ENCODE results near the gene MYO9A. TPM values are rescaled to one million over a fixed set of nuclear protein-coding genes. Genes with fewer than 3 reads are reported as not detected.

Gene MYO9A
- polyA plus RNA-seq, 10 donors, result 23.1 to 41.7 (median 28.6) TPM

- no peak for DNase-seq
Observed at GRCh38 chr15:71782422-71783165, 335.4 kb downstream of the MYO9A start.

DNA sequence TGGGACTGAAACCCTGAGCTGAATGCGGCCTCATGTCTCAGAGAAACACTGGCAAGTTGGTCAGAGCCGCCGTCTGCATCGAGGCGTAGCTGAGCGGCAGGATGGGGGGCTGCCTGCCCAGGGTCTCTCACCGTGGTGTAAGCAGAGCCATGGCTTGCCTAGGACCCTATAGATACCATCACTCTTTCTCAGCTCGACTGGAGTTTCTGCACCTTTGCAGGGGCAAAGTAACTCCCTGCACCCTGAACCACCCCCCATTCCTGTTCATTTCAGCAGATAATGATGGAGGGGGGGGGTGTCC is 336.0 kb downstream of the MYO9A start:
- DNase-seq, result no peak

DNA sequence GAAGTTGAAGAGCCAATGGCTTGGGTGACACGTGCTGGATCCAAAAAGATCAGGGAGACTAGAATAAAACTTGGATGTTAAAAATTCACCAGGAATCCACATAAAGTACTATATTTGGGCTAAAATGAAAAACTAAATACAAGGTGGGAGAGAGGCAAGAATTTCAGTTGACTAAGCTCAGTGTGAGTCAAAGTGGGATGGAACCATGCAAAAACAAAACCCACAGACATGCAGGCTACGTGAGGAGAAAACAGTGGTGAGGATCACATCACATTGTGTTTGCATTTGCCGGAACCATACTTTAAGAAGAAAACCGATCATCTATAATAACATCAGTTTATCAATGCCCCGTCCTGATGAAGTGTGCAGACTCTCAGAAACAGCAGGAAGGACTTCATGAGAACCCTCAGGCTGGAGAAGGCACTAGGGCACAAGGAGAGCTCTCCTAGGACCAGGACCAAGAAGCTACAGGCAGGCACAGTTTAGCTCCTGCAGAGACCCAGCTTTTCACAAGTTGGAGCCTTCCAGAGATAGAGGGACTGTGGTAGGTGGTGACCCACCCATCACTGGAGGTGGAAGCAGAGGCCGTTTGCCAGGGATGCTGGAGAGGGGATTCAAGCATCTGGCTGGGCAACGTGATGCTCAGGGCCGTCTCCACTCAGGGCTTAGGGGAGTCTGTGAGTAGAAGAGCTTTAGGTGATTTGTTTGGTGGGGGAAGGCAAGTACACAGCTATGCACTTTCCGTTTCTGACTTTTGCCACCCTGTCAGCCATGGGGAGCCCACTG is 336.6 kb downstream of the MYO9A start:
- no peak for DNase-seq

GRCh38 chr15:71780115-71780976 is 337.6 kb downstream of the MYO9A start:
- peak in 2 of 3 donors; percentile 36 to 72 for DNase-seq

- DNase-seq, result no peak
Observed at GRCh38 chr15:71779073-71779797, 338.7 kb downstream of the MYO9A start.

- DNase-seq, result no peak
Observed at GRCh38 chr15:71777216-71777943, 340.6 kb downstream of the MYO9A start.

GRCh38 chr15:71776304-71776703 is 341.6 kb downstream of the MYO9A start:
- no peak for DNase-seq

- no peak for DNase-seq
Observed at GRCh38 chr15:71775856-71776255, 342.1 kb downstream of the MYO9A start.

DNA sequence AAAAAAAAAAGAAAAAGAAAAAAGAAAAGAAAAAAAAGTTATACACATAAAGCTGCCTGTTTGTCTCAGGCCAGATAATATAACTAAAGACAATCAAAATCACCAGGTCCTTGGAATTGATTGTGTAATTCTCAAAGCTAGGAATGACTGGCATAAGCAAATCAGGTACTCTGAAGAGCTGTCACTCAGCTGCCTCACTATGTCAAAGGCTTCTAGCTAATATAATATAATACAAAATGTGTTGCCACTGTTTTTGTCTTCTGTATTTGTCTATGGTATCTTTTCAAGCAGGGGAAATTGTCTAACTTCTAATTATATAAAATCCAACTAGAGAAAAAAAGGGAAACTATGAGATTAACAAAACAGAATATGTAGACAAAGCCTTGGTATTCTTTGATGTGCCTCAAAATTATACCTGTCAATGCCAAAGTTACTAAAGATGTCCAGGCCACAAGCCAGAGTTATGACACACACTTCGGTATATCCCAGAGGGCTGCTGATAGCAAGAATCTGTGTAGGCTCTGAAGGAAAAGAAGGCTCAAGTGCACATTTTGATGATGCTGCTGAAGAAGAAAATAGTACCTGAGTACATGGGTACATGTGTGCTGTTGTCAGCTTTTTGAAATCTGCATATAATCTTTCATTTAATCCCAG is 344.6 kb downstream of the MYO9A start:
- DNase-seq, result no peak

Other genes starting within 250 kb of the MYO9A start
- 1 to 10 TPM; 3.7 to 6.5 (median 5.0) TPM for gene SENP8, start 253 bp upstream of the MYO9A start, polyA plus RNA-seq (ENCODE audit: insufficient read length in 10 of 10)
- 1 to 10 TPM in 8 of 10 donors, under 1 TPM in 2; 0.78 to 2.7 (median 1.6) TPM for gene GRAMD2A, start 79.6 kb upstream of the MYO9A start, polyA plus RNA-seq (ENCODE audit: insufficient read length in 10 of 10)
- 100 to 1,000 TPM; 616 to 912 (median 778) TPM for gene PKM, start 113.0 kb upstream of the MYO9A start, polyA plus RNA-seq (ENCODE audit: insufficient read length in 10 of 10)
- gene PARP6, start 154.4 kb upstream of the MYO9A start, polyA plus RNA-seq (ENCODE audit: insufficient read length in 10 of 10), result 10 to 100 TPM; 39.4 to 96.6 (median 56.6) TPM
- 1 to 10 TPM in 5 of 10 donors, under 1 TPM in 5; 0.71 to 2.0 (median 1.1) TPM for gene CELF6, start 202.0 kb upstream of the MYO9A start, polyA plus RNA-seq (ENCODE audit: insufficient read length in 10 of 10)